Renal cortex interstitium (tissue), 11 donors: ENCODE results near the gene ADGRB2. TPM values are rescaled to one million over a fixed set of nuclear protein-coding genes. Genes with fewer than 3 reads are reported as not detected.

Experiments used
- DNase-seq, 11 donors: peaks; one replicate each; pipeline ENCODE4 v3.0.0-alpha.2; 2013; ENCODE audit warnings: low read depth in 9 of 11, low spot score in 4 of 11; ENCODE audit errors: extremely low read depth in 1 of 11
- polyA plus RNA-seq, 3 donors: library from polyadenylated mRNA; unstranded; fragments of 120-200 nt; gene quantifications; one replicate each; pipeline ENCODE4 v1.2.1, GENCODE V29; 2013; ENCODE audit not compliant: insufficient read length in 3 of 3

ADGRB2 gene
- polyA plus RNA-seq, 3 donors = 9.7 to 17.9 (median 16.7) TPM

DNA sequence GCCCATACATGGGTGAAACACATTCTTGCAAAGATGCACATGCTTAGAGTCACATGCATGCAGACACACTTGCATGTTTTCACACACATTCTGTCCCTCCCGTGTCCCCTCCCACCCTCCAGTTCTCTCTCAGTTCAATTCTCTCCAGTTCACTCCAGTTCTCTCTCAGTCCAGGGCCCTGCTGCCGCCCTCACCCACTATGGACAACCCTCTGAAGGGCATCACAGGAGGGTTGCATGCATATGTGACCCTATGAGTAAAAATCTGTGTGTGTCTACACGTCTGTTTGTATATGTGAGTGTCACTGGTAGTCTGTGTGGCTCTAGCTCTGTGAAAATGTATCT is 21.8 kb upstream of the ADGRB2 start:
- no peak for DNase-seq

- no peak for DNase-seq
Observed at GRCh38 chr1:31785020-31785946, 21.1 kb upstream of the ADGRB2 start.

- DNase-seq = no peak
Observed at GRCh38 chr1:31784356-31785019, 20.3 kb upstream of the ADGRB2 start.

DNA sequence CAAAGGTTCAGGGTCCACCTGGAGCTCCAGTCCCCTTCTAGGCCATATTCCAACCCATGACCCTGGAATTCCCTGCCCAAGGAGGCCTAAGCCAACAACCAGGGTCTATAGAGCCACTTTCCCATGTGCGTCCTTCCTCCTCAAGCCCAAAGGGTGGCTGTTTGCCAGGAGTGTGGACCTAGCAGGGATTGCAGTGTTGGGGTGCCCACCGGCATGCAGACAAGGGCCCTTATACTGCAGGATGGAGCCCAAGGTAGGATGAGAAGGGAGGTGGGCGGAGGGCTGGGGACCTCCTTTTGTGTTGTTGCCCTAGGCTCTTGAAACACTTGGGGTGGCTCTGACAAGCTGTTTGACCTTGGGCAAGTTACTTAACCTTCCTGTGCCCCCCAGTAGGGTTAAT is 19.7 kb upstream of the ADGRB2 start:
- DNase-seq = no peak

DNA sequence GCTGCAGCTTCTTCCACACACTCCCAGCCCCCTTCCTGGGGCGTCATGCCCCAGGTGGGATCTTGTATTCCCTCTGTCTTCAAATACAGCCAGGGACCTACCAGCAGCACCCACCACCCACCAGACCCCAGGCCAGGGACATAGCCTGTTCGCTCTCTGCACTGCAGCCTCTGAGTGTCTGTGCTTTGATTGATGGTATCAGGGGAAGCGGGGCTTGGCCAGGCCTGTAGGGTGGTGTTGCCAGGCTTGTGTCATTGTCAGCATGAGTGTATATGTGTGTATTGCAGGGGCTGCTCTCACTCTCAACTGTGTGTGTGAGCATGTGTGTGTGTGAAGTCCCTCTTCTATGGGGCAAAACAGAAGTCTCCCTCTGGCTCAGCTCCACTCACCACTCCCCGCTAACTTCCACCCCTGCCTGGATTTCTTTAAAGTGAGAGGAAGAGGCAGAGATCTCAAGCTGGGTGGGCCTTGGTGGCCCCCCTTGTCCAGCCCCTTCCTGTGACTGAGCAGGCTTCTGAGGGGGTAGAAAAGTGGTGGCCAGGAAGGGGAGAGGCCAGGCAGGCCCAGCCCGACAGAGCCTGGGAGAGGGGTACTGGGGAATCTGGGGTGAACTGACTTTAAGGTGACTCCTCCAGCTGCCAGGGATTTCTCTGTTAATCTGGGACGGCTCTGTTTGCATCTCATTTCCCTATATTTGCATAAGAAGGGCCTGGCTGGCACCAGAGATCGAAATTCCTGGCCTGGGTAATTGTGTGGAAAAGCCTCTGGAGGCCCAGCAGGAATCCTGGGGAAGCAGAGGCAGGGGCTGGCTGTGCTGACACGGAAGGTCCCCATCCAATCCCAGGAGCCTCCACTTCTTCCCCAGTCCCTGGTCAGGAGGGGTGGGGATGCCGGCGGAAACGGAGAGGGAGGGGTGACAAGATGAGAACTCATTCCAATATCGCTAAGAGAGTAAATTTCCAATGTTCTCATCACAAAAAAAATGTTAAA is 18.6 kb upstream of the ADGRB2 start:
- DNase-seq = no peak

- DNase-seq = no peak
Observed at GRCh38 chr1:31781756-31782371, 17.7 kb upstream of the ADGRB2 start.

- DNase-seq = no peak
Observed at GRCh38 chr1:31781138-31781755, 17.1 kb upstream of the ADGRB2 start.

- no peak for DNase-seq
Observed at GRCh38 chr1:31780632-31781031, 16.5 kb upstream of the ADGRB2 start.

GRCh38 chr1:31779687-31780086 is 15.5 kb upstream of the ADGRB2 start:
- no peak for DNase-seq

- no peak for DNase-seq
Observed at GRCh38 chr1:31778763-31779488, 14.8 kb upstream of the ADGRB2 start.

GRCh38 chr1:31776516-31776915 is 12.4 kb upstream of the ADGRB2 start:
- no peak for DNase-seq

DNA sequence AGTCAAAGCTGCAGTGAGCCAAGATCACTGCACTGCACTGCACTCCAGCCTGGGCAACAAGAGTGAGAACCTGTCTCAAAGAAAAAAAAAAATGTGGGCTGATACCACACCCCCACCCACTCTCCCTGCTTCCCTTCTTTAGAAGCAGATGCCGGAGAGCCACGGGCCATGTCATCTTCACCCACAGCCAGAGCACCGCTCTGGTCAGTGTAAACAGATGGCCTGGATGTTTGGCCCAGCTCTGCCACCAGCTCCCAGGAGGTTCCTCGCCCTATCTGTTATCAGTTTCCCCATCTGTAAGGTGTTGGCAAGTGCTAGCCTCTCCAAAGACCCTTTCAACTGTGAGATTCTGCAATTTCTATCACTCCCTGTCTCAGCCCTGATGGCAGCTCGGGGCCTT is 11.9 kb upstream of the ADGRB2 start:
- DNase-seq = no peak

GRCh38 chr1:31775210-31775999 is 11.3 kb upstream of the ADGRB2 start:
- DNase-seq = no peak

- DNase-seq = no peak
Observed at GRCh38 chr1:31774495-31774894, 10.4 kb upstream of the ADGRB2 start.

DNA sequence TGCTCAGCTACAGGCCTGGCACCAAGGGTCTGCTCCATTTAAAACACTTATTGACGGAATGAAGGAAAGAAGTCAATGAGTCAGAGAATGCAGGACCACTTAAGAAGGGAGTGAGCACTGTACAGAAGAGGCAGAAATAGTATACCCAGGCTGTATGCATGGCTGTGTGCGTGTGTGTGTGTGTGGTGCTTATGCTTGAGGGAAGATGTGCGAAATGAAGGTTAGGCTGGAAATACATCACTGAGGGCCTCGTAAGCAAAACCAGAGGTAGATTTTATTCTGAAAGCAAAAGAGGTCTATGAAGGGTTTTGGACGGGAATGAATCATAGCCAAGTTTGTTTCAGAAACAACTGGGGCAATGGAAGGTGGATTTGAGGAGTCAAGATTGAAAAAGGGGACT is 9.7 kb upstream of the ADGRB2 start:
- no peak for DNase-seq

DNA sequence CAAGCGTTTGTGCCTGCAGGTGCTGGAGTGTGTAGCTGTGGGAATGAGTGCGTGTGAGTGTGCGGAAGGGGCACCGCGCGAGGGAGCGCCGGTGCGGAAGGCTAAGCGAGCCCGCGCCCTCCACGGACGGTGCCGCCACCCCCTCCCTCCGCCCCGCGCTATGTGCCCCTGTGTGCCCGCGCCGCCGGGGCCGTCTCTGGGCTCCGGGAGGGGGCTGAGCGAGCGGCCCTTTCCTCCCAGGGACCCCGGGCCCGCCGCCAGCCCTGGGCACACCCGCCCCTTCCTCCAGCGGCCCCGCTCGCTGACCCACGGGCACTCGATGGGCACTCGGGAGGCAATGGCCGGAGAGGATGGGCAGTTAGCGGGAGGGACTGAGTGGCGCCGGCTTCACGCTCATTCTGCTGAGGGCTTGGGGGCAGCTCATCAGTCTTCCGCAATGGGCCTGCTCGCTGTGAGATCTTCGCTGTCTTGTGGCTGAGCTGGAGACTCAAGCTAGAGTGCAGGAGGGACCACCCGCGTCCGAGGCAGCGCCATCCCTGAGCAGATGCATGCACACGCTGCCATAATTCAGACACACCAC is 8.6 kb upstream of the ADGRB2 start:
- no peak for DNase-seq
